ENCODE data around the gene LRR1. TPM values are rescaled to one million over a fixed set of nuclear protein-coding genes. Genes with fewer than 3 reads are reported as not detected.

LRR1 gene
- total and polyA plus RNA-seq, 9 of the 15 experiments (the other 6 are each of a cell fraction or from before 2014, with no cell fraction given), result 26.5 to 58.1 (median 31.8) TPM

DNA sequence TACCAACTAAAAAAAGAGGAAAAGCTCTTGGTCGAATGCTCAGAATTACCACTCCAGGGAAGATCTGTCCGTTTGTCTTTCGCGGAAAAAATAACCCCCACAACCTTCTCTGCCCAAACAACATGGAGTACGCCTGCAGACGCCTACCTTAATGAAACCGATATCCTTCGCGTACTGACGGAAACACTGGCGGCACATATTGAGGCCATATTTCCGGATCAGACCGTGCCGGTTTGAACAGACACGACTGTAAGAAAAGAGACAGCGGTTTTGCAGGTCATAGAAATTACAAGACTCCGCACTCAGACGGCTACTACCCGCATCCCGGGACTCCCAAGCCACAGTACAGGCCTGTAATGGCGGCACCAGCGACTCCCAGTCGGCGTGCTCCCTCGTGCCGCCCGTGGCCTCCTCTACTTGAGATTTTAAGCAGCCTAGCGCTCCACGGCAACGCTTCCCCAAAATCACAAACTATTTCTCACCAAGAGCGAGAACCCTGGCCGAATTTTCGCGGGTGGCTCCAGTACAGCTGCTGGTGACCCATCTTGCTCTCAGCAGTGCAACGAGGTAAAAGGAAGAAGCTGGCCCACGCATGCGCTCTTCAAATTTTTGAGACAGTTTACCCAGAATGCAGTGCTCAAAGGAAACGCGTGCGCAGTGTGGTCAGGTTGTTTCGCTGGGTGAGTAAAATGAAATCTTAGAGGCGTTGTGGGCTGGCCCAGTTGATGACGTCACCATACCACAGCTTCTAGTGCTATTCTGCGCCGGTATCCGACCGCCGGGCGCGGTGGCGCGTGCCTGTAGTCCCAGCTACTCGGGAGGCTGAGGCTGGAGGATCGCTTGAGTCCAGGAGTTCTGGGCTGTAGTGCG lies 12.7 kb upstream of the LRR1 start, which contains the start of gene RPS29 (continued):
- TF ChIP-seq, protein P1, sequence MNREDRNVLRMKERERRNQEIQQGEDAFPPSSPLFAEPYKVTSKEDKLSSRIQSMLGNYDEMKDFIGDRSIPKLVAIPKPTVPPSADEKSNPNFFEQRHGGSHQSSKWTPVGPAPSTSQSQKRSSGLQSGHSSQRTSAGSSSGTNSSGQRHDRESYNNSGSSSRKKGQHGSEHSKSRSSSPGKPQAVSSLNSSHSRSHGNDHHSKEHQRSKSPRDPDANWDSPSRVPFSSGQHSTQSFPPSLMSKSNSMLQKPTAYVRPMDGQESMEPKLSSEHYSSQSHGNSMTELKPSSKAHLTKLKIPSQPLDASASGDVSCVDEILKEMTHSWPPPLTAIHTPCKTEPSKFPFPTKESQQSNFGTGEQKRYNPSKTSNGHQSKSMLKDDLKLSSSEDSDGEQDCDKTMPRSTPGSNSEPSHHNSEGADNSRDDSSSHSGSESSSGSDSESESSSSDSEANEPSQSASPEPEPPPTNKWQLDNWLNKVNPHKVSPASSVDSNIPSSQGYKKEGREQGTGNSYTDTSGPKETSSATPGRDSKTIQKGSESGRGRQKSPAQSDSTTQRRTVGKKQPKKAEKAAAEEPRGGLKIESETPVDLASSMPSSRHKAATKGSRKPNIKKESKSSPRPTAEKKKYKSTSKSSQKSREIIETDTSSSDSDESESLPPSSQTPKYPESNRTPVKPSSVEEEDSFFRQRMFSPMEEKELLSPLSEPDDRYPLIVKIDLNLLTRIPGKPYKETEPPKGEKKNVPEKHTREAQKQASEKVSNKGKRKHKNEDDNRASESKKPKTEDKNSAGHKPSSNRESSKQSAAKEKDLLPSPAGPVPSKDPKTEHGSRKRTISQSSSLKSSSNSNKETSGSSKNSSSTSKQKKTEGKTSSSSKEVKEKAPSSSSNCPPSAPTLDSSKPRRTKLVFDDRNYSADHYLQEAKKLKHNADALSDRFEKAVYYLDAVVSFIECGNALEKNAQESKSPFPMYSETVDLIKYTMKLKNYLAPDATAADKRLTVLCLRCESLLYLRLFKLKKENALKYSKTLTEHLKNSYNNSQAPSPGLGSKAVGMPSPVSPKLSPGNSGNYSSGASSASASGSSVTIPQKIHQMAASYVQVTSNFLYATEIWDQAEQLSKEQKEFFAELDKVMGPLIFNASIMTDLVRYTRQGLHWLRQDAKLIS (CRISPR knock-in tag; IDR thresholded peaks at IDR 0.05), result peak; percentile 90; the same call in 1 of the 2 replicates
- no peak for TF ChIP-seq FOXM1 (IDR thresholded peaks at IDR 0.05; ENCODE audit: low read depth)
- TF ChIP-seq FOXM1 (CRISPR knock-in tag; IDR thresholded peaks at IDR 0.05; ENCODE audit: low read depth), result no peak
- TF ChIP-seq DDX20 (tag; IDR thresholded peaks at IDR 0.05; ENCODE audit: low read depth), result no peak
- TF ChIP-seq, protein P2, sequence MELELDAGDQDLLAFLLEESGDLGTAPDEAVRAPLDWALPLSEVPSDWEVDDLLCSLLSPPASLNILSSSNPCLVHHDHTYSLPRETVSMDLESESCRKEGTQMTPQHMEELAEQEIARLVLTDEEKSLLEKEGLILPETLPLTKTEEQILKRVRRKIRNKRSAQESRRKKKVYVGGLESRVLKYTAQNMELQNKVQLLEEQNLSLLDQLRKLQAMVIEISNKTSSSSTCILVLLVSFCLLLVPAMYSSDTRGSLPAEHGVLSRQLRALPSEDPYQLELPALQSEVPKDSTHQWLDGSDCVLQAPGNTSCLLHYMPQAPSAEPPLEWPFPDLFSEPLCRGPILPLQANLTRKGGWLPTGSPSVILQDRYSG (tag; conservative IDR thresholded peaks at IDR 0.05; ENCODE audit: low read depth), result peak; percentile 93
- TF ChIP-seq, protein P3, sequence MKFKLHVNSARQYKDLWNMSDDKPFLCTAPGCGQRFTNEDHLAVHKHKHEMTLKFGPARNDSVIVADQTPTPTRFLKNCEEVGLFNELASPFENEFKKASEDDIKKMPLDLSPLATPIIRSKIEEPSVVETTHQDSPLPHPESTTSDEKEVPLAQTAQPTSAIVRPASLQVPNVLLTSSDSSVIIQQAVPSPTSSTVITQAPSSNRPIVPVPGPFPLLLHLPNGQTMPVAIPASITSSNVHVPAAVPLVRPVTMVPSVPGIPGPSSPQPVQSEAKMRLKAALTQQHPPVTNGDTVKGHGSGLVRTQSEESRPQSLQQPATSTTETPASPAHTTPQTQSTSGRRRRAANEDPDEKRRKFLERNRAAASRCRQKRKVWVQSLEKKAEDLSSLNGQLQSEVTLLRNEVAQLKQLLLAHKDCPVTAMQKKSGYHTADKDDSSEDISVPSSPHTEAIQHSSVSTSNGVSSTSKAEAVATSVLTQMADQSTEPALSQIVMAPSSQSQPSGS (CRISPR knock-in tag; IDR thresholded peaks at IDR 0.05), result peak; percentile 97; the same call in 1 of the 2 replicates
- TF ChIP-seq, protein P4, sequence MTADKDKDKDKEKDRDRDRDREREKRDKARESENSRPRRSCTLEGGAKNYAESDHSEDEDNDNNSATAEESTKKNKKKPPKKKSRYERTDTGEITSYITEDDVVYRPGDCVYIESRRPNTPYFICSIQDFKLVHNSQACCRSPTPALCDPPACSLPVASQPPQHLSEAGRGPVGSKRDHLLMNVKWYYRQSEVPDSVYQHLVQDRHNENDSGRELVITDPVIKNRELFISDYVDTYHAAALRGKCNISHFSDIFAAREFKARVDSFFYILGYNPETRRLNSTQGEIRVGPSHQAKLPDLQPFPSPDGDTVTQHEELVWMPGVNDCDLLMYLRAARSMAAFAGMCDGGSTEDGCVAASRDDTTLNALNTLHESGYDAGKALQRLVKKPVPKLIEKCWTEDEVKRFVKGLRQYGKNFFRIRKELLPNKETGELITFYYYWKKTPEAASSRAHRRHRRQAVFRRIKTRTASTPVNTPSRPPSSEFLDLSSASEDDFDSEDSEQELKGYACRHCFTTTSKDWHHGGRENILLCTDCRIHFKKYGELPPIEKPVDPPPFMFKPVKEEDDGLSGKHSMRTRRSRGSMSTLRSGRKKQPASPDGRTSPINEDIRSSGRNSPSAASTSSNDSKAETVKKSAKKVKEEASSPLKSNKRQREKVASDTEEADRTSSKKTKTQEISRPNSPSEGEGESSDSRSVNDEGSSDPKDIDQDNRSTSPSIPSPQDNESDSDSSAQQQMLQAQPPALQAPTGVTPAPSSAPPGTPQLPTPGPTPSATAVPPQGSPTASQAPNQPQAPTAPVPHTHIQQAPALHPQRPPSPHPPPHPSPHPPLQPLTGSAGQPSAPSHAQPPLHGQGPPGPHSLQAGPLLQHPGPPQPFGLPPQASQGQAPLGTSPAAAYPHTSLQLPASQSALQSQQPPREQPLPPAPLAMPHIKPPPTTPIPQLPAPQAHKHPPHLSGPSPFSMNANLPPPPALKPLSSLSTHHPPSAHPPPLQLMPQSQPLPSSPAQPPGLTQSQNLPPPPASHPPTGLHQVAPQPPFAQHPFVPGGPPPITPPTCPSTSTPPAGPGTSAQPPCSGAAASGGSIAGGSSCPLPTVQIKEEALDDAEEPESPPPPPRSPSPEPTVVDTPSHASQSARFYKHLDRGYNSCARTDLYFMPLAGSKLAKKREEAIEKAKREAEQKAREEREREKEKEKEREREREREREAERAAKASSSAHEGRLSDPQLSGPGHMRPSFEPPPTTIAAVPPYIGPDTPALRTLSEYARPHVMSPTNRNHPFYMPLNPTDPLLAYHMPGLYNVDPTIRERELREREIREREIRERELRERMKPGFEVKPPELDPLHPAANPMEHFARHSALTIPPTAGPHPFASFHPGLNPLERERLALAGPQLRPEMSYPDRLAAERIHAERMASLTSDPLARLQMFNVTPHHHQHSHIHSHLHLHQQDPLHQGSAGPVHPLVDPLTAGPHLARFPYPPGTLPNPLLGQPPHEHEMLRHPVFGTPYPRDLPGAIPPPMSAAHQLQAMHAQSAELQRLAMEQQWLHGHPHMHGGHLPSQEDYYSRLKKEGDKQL (CRISPR knock-in tag; IDR thresholded peaks at IDR 0.05; ENCODE audit: borderline replicate concordance), result no peak
- TF ChIP-seq ZNF197 (CRISPR knock-in tag; IDR thresholded peaks at IDR 0.05; ENCODE audit: low read depth), result no peak
- no peak for TF ChIP-seq THRAP3 (IDR thresholded peaks at IDR 0.05; ENCODE audit: borderline replicate concordance)
- TF ChIP-seq, protein P5, sequence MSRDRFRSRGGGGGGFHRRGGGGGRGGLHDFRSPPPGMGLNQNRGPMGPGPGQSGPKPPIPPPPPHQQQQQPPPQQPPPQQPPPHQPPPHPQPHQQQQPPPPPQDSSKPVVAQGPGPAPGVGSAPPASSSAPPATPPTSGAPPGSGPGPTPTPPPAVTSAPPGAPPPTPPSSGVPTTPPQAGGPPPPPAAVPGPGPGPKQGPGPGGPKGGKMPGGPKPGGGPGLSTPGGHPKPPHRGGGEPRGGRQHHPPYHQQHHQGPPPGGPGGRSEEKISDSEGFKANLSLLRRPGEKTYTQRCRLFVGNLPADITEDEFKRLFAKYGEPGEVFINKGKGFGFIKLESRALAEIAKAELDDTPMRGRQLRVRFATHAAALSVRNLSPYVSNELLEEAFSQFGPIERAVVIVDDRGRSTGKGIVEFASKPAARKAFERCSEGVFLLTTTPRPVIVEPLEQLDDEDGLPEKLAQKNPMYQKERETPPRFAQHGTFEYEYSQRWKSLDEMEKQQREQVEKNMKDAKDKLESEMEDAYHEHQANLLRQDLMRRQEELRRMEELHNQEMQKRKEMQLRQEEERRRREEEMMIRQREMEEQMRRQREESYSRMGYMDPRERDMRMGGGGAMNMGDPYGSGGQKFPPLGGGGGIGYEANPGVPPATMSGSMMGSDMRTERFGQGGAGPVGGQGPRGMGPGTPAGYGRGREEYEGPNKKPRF (IDR thresholded peaks at IDR 0.05; ENCODE audit: low read depth, low read length), result no peak
- peak; percentile 35; the same call in 1 of the 2 replicates for TF ChIP-seq GTF2F1 (IDR thresholded peaks at IDR 0.05; ENCODE audit: low read depth, low read length)

All from K562 (cell line).